ENCODE measurements around the gene PLA1A.

DNA sequence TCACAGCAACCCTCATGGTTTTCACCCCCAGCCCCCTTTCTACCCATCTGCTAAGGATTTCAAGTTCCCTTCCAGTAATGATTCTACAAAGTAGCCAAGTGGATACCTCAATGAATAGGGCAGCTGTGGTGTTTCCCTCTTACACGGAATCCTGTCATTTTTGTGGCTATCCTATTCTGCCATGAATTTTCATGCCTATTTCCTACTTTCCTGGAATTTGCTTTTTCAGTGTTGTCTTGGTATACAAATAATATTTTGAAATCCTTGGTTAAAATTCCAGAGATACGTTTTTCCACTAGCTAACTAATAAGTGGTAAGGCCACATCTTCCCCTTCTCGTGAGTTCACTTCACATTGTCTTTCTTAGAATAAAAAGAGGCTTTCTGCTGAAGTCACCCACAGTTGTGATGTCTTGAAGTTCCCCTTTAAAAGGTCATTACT, 10.9 kb upstream of the PLA1A start:
- TF ChIP-seq, protein P1, sequence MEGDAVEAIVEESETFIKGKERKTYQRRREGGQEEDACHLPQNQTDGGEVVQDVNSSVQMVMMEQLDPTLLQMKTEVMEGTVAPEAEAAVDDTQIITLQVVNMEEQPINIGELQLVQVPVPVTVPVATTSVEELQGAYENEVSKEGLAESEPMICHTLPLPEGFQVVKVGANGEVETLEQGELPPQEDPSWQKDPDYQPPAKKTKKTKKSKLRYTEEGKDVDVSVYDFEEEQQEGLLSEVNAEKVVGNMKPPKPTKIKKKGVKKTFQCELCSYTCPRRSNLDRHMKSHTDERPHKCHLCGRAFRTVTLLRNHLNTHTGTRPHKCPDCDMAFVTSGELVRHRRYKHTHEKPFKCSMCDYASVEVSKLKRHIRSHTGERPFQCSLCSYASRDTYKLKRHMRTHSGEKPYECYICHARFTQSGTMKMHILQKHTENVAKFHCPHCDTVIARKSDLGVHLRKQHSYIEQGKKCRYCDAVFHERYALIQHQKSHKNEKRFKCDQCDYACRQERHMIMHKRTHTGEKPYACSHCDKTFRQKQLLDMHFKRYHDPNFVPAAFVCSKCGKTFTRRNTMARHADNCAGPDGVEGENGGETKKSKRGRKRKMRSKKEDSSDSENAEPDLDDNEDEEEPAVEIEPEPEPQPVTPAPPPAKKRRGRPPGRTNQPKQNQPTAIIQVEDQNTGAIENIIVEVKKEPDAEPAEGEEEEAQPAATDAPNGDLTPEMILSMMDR (tag by site-specific recombination; IDR thresholded peaks at IDR 0.05) = no peak
- TF ChIP-seq SP2 (tag by site-specific recombination; IDR thresholded peaks at IDR 0.05) (no peak), TRIM28 (IDR thresholded peaks at IDR 0.05; ENCODE audit: borderline replicate concordance, low read length) (no peak), ZNF239 (tag by site-specific recombination; IDR thresholded peaks at IDR 0.05) (no peak), ZNF350 (tag by site-specific recombination; IDR thresholded peaks at IDR 0.05) (no peak), ZNF169 (tag by site-specific recombination; IDR thresholded peaks at IDR 0.05) (no peak)
